Endothelial cell of umbilical vein (primary cell): ENCODE measurements around the gene RGS9BP. TPM values are rescaled to one million over a fixed set of nuclear protein-coding genes. Genes with fewer than 3 reads are reported as not detected.

ENCODE experiments used
- BruUV-seq: library from RNA; stranded (reverse); fragments of 400-500 nt; replicated peaks from 2 replicates; lab custom pipeline; 2021; lab: Mats Ljungman, UMichigan
- CTCF ChIA-PET: fragments of 300-600, 350-600 bp; sonication (Branson Sonifier 250); formaldehyde crosslinking; loops from one replicate; lab custom pipeline; 2021; ENCODE audit warnings: antibody characterized with exemption, inconsistent platforms; lab: Charles Lee
- POLR2A ChIA-PET: fragments of 300-600, 350-600 bp; sonication (Branson Sonifier 250); formaldehyde crosslinking; loops from one replicate; lab custom pipeline; 2021; ENCODE audit warnings: antibody characterized with exemption, inconsistent platforms; lab: Charles Lee
- DNase-seq: peaks from one replicate; pipeline ENCODE4 v3.0.0-alpha.2; 2011; ENCODE audit warnings: low read depth, low spot score
- FAIRE-seq: peaks from 2 replicates; lab custom pipeline; 2011; peaks lifted over from hg19 to GRCh38; lab: Jason Lieb, UNC
- H2AFZ ChIP-seq: 2 replicates; pipeline ENCODE4 v1.6.0; 2012; ENCODE audit warnings: low read depth, low read length, control low read depth, inconsistent platforms
- H3K27ac ChIP-seq: 2 replicates; pipeline ENCODE4 v1.5.1; 2011; ENCODE audit warnings: low read depth, mild to moderate bottlenecking, control low read depth, low read length, moderate library complexity; ENCODE audit not compliant: insufficient read depth
- H3K27me3 ChIP-seq, 2 experiments: 2 replicates each; pipeline versions ENCODE4 v1.6.0 to v1.6.1; 2011; ENCODE audit warnings: low read length in 2 of 2, mixed read lengths in 1 of 2; ENCODE audit not compliant: control insufficient read depth in 2 of 2, insufficient read depth in 2 of 2
- H3K36me3 ChIP-seq, 2 experiments: 2 replicates in 1 of 2; 3 replicates in 1 of 2; pipeline ENCODE4 v1.5.1; 2011; ENCODE audit warnings: low read length in 2 of 2, mild to moderate bottlenecking in 1 of 2, moderate library complexity in 1 of 2; ENCODE audit not compliant: control insufficient read depth in 2 of 2, insufficient read depth in 2 of 2; ENCODE audit errors: extremely low read depth in 1 of 2
- H3K4me1 ChIP-seq: 3 replicates; pipeline ENCODE4 v1.5.1; 2011; ENCODE audit warnings: mild to moderate bottlenecking, low read length; ENCODE audit not compliant: control insufficient read depth, insufficient read depth; ENCODE audit errors: extremely low read depth
- H3K4me2 ChIP-seq: 2 replicates; pipeline ENCODE4 v1.6.1; 2011; ENCODE audit warnings: low read length, control low read depth, mixed read lengths; ENCODE audit not compliant: insufficient read depth
- H3K4me3 ChIP-seq, 3 experiments: fragments of 200-600 bp in 1 of 3; sonication (generic), shearing (Covaris generic) in 1 of 3; replicated peaks in 1 of 3; 2 replicates each; pipeline ENCODE4 v1.5.1; 2011 to 2016; ENCODE audit warnings: control low read depth in 3 of 3, low read length in 3 of 3, mild to moderate bottlenecking in 2 of 3, inconsistent platforms in 1 of 3, low read depth in 1 of 3, moderate library complexity in 1 of 3; ENCODE audit not compliant: insufficient read depth in 1 of 3
- H3K79me2 ChIP-seq: 2 replicates; pipeline ENCODE4 v1.6.0; 2012; ENCODE audit warnings: low read length, inconsistent platforms; ENCODE audit not compliant: control insufficient read depth, insufficient read depth
- H3K9ac ChIP-seq: replicated peaks from 2 replicates; pipeline ENCODE3; 2011; ENCODE audit warnings: low read length, control low read depth; ENCODE audit not compliant: insufficient read depth; ENCODE audit errors: extremely low read depth
- H3K9me1 ChIP-seq: replicated peaks from 3 replicates; pipeline ENCODE4 v1.6.0; 2011; ENCODE audit warnings: mild to moderate bottlenecking, low read length; ENCODE audit not compliant: control insufficient read depth, insufficient read depth; ENCODE audit errors: extremely low read depth
- H3K9me3 ChIP-seq: replicated peaks from 2 replicates; pipeline ENCODE4 v1.5.1; 2012; ENCODE audit warnings: low read length, inconsistent platforms; ENCODE audit not compliant: control insufficient read depth, insufficient read depth
- H4K20me1 ChIP-seq: replicated peaks from 2 replicates; pipeline ENCODE3; 2011; ENCODE audit warnings: mild to moderate bottlenecking, low read length; ENCODE audit not compliant: control insufficient read depth, insufficient read depth; ENCODE audit errors: extremely low read depth
- CTCF ChIP-seq, 2 donors: IDR thresholded peaks; 1 replicate in 1 of 2; 2 replicates in 1 of 2; pipeline ENCODE4 v1.5.1; 2011; ENCODE audit warnings: low read length in 2 of 2, mild to moderate bottlenecking in 2 of 2, moderate library complexity in 2 of 2, control low read depth in 1 of 2, inconsistent platforms in 1 of 2, low read depth in 1 of 2; ENCODE audit not compliant: insufficient read depth in 1 of 2; ENCODE audit errors: extremely low read depth in 1 of 2
- EZH2 ChIP-seq: IDR thresholded peaks from 2 replicates; pipeline ENCODE4 v1.6.1; 2012; ENCODE audit warnings: borderline replicate concordance, low read depth, mild to moderate bottlenecking, moderate library complexity, low read length, inconsistent platforms; ENCODE audit not compliant: severe bottlenecking
- FOS ChIP-seq: IDR thresholded peaks from 2 replicates; pipeline ENCODE4 v1.6.1; 2011; ENCODE audit warnings: mild to moderate bottlenecking, low read length, moderate library complexity, borderline replicate concordance; ENCODE audit not compliant: insufficient read depth
- GATA2 ChIP-seq: IDR thresholded peaks from 2 replicates; pipeline ENCODE4 v1.7.0; 2011; ENCODE audit warnings: low read depth, mild to moderate bottlenecking, moderate library complexity, mixed read lengths, low read length; ENCODE audit not compliant: insufficient read length, insufficient read depth
- JUN ChIP-seq: IDR thresholded peaks from 2 replicates; pipeline ENCODE4 v1.6.1; 2011; ENCODE audit warnings: borderline replicate concordance, low read depth; ENCODE audit not compliant: insufficient read length, insufficient read depth
- MAX ChIP-seq: IDR thresholded peaks from 2 replicates; pipeline ENCODE4 v1.6.1; 2011; ENCODE audit not compliant: insufficient read depth, insufficient read length
- MYC ChIP-seq: IDR thresholded peaks from one replicate; pipeline ENCODE4 v1.6.1; 2011; ENCODE audit warnings: mild to moderate bottlenecking, low read depth, low read length
- POLR2A ChIP-seq: IDR thresholded peaks from 2 replicates; pipeline ENCODE4 v1.6.1; 2012; ENCODE audit warnings: low read depth, mild to moderate bottlenecking, control low read depth, low read length
- POLR2AphosphoS5 ChIP-seq: IDR thresholded peaks from 2 replicates; pipeline ENCODE4 v1.6.1; 2012; ENCODE audit warnings: low read depth, mild to moderate bottlenecking, control low read depth, low read length, moderate library complexity; ENCODE audit not compliant: insufficient read depth
- dilution Hi-C: fragments of 300-500 bp; cut with MboI; formaldehyde crosslinking; loops from one replicate; pipeline ENCODE4 v1.15.0; 2019; ENCODE audit warnings: low sequenced_read_pairs; ENCODE audit not compliant: extremely low pct_ligation_motif_present
- intact Hi-C: fragments of 100-400 bp; cut with micrococcal nuclease; formaldehyde crosslinking; loops from one replicate; pipeline ENCODE4 v1.10.0; 2022
- polyA plus RNA-seq, 4 experiments: library from polyadenylated mRNA; depleted of rRNA in 3 of 4; stranded (reverse) in 3 of 4; unstranded in 1 of 4; fragments of >200 nt; gene quantifications; 2 replicates each; pipeline versions ENCODE4 v1.2.1 to v1.2.3, GENCODE V29; 2011 to 2012; ENCODE audit warnings: missing spikeins in 1 of 4
- total RNA-seq: library from RNA; stranded (reverse); gene quantifications from 2 replicates; pipeline ENCODE4 v1.2.3, GENCODE V29; 2021

Gene RGS9BP
- total and polyA plus RNA-seq, 2 donors (not counting 3 experiments of a cell fraction or from before 2014, with no cell fraction given) = 0.15 TPM; not detected in 1

GRCh38 chr19:32658075-32658474, 17.6 kb upstream of the RGS9BP start:
- H3K79me2 ChIP-seq = peaks cover 28% of the 10 kb centered on the region
- no peak for FAIRE-seq
- ChIA-PET CTCF (no interaction called here), POLR2A (interaction anchor here (0.7 kb wide), 1 partner anchor 27 kb away, joined by 4 read pairs; no protein-coding TSS in a partner anchor)
- no peak overlapping the region for H3K4me3 ChIP-seq
- H3K9me1 ChIP-seq = no peaks in the 10 kb centered on the region
- dilution Hi-C loops = no loop called here
- peaks cover 7% of the 10 kb centered on the region for H3K4me1 ChIP-seq
- intact Hi-C loops = no loop called here
- no peak overlapping the region for H2AFZ ChIP-seq
- BruUV-seq = no TSS peak
- no peak for DNase-seq
- peaks cover 0 to 8% of the 10 kb centered on the region in 2 experiments for H3K36me3 ChIP-seq
- H4K20me1 ChIP-seq = no peaks in the 10 kb centered on the region
- no peaks in the 10 kb centered on the region for H3K27me3 ChIP-seq
- H3K27ac ChIP-seq = no peak overlapping the region
- H3K9ac ChIP-seq = no peak overlapping the region
- no peaks in the 10 kb centered on the region for H3K9me3 ChIP-seq
- no peak overlapping the region for H3K4me2 ChIP-seq
- no peak for TF ChIP-seq FOS
- no peak for TF ChIP-seq EZH2
- TF ChIP-seq POLR2A = no peak
- TF ChIP-seq MAX = no peak
- no peak for TF ChIP-seq GATA2
- no peak for TF ChIP-seq POLR2AphosphoS5
- no peak for TF ChIP-seq MYC
- no peak for TF ChIP-seq JUN
- no peak for TF ChIP-seq CTCF (IDR thresholded peaks at IDR 0.05; ENCODE audit: extremely low read depth in 1 of 2, insufficient read depth in 1 of 2, low read depth in 1 of 2, low read length in 2 of 2)
